Stimulated activated naive CD4-positive, alpha-beta T cell treated with Interleukin-2 at 50 U/mL for 16 hours (primary cell): ENCODE data around the gene CDO1.

ENCODE experiments used
- DNase-seq: peaks from one replicate; lab custom pipeline; 2025; lab: John Stamatoyannopoulos, UW

The CDO1 gene

GRCh38 chr5:115816226-115817081 is at the start of gene CDO1:
Gene CDO1 (minus strand): TSS chr5:115816659. CDS start chr5:115816397, 262 bp downstream.
- DNase-seq, result no peak

- DNase-seq, result no peak
These were observed 42.9 kb upstream of the CDO1 start for GRCh38 chr5:115859378-115859777.

GRCh38 chr5:115858396-115858795 is 41.9 kb upstream of the CDO1 start:
- no peak for DNase-seq

GRCh38 chr5:115857626-115858349 is 41.3 kb upstream of the CDO1 start:
- no peak for DNase-seq

- no peak for DNase-seq
These were observed 40.6 kb upstream of the CDO1 start for GRCh38 chr5:115857057-115857479.

- DNase-seq, result no peak
These were observed 39.5 kb upstream of the CDO1 start for GRCh38 chr5:115855959-115856358.

GRCh38 chr5:115854139-115854538 is 37.7 kb upstream of the CDO1 start:
- no peak for DNase-seq

- DNase-seq, result no peak
These were observed 34.4 kb upstream of the CDO1 start for GRCh38 chr5:115850744-115851416.

GRCh38 chr5:115849258-115849798 is 32.9 kb upstream of the CDO1 start:
- DNase-seq, result no peak

- DNase-seq, result no peak
These were observed 30.8 kb upstream of the CDO1 start for GRCh38 chr5:115847290-115847689.

GRCh38 chr5:115844321-115844817 is 27.9 kb upstream of the CDO1 start:
- DNase-seq, result no peak

- DNase-seq, result no peak
These were observed 27.1 kb upstream of the CDO1 start for GRCh38 chr5:115843444-115844130.

- DNase-seq, result no peak
These were observed 26.5 kb upstream of the CDO1 start for GRCh38 chr5:115842952-115843351.

- DNase-seq, result no peak
These were observed 25.9 kb upstream of the CDO1 start for GRCh38 chr5:115842089-115842935.

- DNase-seq, result peak; percentile 90
These were observed 25.1 kb upstream of the CDO1 start, which contains the start of the genes AP3S1 and ATG12 for GRCh38 chr5:115841382-115842088. Gene AP3S1 (plus strand): TSS chr5:115841935. CDS start chr5:115842038, 103 bp downstream. Gene ATG12 (minus strand): TSS chr5:115841565. CDS start chr5:115841552, 13 bp downstream.

- DNase-seq, result no peak
These were observed 24.4 kb upstream of the CDO1 start for GRCh38 chr5:115840873-115841272.

GRCh38 chr5:115838885-115839518 is 22.5 kb upstream of the CDO1 start:
- no peak for DNase-seq

- DNase-seq, result no peak
These were observed 19.0 kb upstream of the CDO1 start for GRCh38 chr5:115835481-115835880.

- DNase-seq, result no peak
These were observed 14.8 kb upstream of the CDO1 start for GRCh38 chr5:115831163-115831768.
